ENCODE data around the gene ANKRD53. TPM values are rescaled to one million over a fixed set of nuclear protein-coding genes. Genes with fewer than 3 reads are reported as not detected.

ANKRD53 gene
- polyA plus RNA-seq, 2 of the 4 experiments (the other 2 are of a cell fraction) = not detected

DNA sequence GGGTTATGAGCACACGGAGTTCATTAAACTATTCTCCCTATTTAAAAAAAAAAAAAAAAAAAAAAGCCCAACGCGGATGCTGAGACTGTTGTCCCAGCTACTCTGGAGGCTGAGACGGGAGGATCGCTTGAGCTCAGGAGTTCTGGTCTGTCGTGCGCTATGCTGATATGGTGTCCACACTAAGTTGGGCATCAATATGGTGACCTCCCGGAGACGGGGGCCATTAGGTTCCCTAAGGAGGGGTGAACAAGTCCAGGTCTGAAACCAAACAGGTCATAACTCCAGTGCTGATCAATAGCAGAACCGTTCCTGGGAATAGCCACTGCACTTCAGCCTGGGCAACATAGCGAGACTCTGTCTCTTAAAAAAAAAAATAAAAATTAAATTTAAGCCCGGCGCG, 12.9 kb upstream of the ANKRD53 start:
- Histone ChIP-seq H3K27ac (no peak overlapping the region), H3K4me3 (peak overlapping the region; percentile 51), H3K9me3 (no peaks in the 10 kb centered on the region), H3K4me2 (peak overlapping the region; percentile 95), H3K4me1 (no peaks in the 10 kb centered on the region)
- WGBS (ENCODE audit: missing lambda C conversion rate) = 66% methylated on average over 14 of the region's 14 CpGs
- FAIRE-seq = no peak
- ChIA-PET CTCF (interaction anchor here (0.7 to 11.4 kb wide), 26 partner anchors 8 to 338 kb away, joined by 3 to 171 read pairs (median 6); partner anchors contain the start of genes ADD2, ANKRD53 and ATP6V1B1), POLR2A (interaction anchor here (0.6 kb wide), 1 partner anchor 10 kb away, joined by 5 read pairs; no protein-coding TSS in a partner anchor)
- no peak for ATAC-seq
- DNase-seq (ENCODE audit: low read depth in 1 of 2, low spot score in 1 of 2) = no peak
- TF ChIP-seq CHD2 (IDR thresholded peaks at IDR 0.05; ENCODE audit: low read length, partially characterized antibody) (no peak), POLR2A (IDR thresholded peaks at IDR 0.05; ENCODE audit: low read length) (no peak), NFE2L2 (conservative IDR thresholded peaks at IDR 0.05; ENCODE audit: low read length) (no peak), ZFP36 (IDR thresholded peaks at IDR 0.05; ENCODE audit: borderline replicate concordance, partially characterized antibody) (no peak), CBX8 (IDR thresholded peaks at IDR 0.05) (no peak), MAZ (IDR thresholded peaks at IDR 0.05; ENCODE audit: borderline replicate concordance, low read depth, low read length) (no peak), HDAC2 (IDR thresholded peaks at IDR 0.05) (no peak), NR3C1 (IDR thresholded peaks at IDR 0.05) (no peak), HEYL (CRISPR knock-in tag; IDR thresholded peaks at IDR 0.05) (no peak), KDM1A (IDR thresholded peaks at IDR 0.05; ENCODE audit: low read depth) (no peak)
- TF ChIP-seq, protein P1, sequence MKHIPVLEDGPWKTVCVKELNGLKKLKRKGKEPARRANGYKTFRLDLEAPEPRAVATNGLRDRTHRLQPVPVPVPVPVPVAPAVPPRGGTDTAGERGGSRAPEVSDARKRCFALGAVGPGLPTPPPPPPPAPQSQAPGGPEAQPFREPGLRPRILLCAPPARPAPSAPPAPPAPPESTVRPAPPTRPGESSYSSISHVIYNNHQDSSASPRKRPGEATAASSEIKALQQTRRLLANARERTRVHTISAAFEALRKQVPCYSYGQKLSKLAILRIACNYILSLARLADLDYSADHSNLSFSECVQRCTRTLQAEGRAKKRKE (CRISPR knock-in tag; IDR thresholded peaks at IDR 0.05; ENCODE audit: low read depth) = no peak

DNA sequence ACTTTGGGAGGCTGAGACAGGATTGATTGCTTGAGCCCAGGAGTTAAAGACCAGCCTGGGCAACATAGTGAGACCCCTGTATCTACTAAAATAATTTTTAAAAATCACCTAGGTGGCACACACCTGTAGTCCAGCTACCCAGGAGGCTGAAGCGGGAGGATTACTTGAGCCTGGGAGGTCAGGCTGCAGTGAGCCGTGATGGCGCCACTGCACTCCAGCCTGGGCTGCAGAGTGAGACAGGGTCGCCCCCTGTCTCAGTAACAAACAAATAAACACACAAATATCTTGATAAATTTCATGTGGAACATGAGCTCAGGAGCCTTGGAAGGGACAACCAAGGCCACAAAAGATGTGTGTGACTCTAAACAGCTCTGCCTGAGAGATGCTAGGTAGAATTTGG, 11.7 kb upstream of the ANKRD53 start:
- 52% methylated on average over 4 of the region's 4 CpGs for WGBS (ENCODE audit: missing lambda C conversion rate)
- H3K4me3 ChIP-seq = no peak overlapping the region
- no peaks in the 10 kb centered on the region for H3K4me1 ChIP-seq
- no peak overlapping the region for H3K4me2 ChIP-seq
- H3K27ac ChIP-seq = no peak overlapping the region
- FAIRE-seq (no peak), ATAC-seq (no peak), DNase-seq (ENCODE audit: low read depth in 1 of 2, low spot score in 1 of 2) (no peak)
- CTCF ChIA-PET = interaction anchor here (0.6 to 11.4 kb wide), 17 partner anchors 7 to 311 kb away, joined by 3 to 171 read pairs (median 7); partner anchors contain the start of genes ADD2 and ANKRD53
- no peaks in the 10 kb centered on the region for H3K9me3 ChIP-seq
- POLR2A ChIA-PET = interaction anchor here (0.7 kb wide), 1 partner anchor 485 kb away, joined by 3 read pairs; no protein-coding TSS in a partner anchor
- TF ChIP-seq, protein P2, sequence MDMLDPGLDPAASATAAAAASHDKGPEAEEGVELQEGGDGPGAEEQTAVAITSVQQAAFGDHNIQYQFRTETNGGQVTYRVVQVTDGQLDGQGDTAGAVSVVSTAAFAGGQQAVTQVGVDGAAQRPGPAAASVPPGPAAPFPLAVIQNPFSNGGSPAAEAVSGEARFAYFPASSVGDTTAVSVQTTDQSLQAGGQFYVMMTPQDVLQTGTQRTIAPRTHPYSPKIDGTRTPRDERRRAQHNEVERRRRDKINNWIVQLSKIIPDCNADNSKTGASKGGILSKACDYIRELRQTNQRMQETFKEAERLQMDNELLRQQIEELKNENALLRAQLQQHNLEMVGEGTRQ (IDR thresholded peaks at IDR 0.05) = no peak
- TF ChIP-seq CHD2 (IDR thresholded peaks at IDR 0.05; ENCODE audit: low read length, partially characterized antibody) (no peak), MAZ (IDR thresholded peaks at IDR 0.05; ENCODE audit: borderline replicate concordance, low read depth, low read length) (no peak), RCOR1 (IDR thresholded peaks at IDR 0.05; ENCODE audit: low read depth, low read length) (no peak), ZFP36 (IDR thresholded peaks at IDR 0.05; ENCODE audit: borderline replicate concordance, partially characterized antibody) (no peak), JUNB (IDR thresholded peaks at IDR 0.05) (no peak), EHF (CRISPR knock-in tag; IDR thresholded peaks at IDR 0.05) (no peak), FOSB (CRISPR knock-in tag; IDR thresholded peaks at IDR 0.05) (no peak), RFX5 (IDR thresholded peaks at IDR 0.05) (no peak), SMC3 (IDR thresholded peaks at IDR 0.05) (no peak), NFE2L2 (conservative IDR thresholded peaks at IDR 0.05; ENCODE audit: low read length) (no peak), FOXS1 (CRISPR knock-in tag; IDR thresholded peaks at IDR 0.05) (no peak), RAD21 (conservative IDR thresholded peaks at IDR 0.05 in 1 of 2, IDR thresholded peaks at IDR 0.05 in 1 of 2) (no peak), MAFK (IDR thresholded peaks at IDR 0.05; ENCODE audit: partially characterized antibody) (no peak)
- TF ChIP-seq, protein P3, sequence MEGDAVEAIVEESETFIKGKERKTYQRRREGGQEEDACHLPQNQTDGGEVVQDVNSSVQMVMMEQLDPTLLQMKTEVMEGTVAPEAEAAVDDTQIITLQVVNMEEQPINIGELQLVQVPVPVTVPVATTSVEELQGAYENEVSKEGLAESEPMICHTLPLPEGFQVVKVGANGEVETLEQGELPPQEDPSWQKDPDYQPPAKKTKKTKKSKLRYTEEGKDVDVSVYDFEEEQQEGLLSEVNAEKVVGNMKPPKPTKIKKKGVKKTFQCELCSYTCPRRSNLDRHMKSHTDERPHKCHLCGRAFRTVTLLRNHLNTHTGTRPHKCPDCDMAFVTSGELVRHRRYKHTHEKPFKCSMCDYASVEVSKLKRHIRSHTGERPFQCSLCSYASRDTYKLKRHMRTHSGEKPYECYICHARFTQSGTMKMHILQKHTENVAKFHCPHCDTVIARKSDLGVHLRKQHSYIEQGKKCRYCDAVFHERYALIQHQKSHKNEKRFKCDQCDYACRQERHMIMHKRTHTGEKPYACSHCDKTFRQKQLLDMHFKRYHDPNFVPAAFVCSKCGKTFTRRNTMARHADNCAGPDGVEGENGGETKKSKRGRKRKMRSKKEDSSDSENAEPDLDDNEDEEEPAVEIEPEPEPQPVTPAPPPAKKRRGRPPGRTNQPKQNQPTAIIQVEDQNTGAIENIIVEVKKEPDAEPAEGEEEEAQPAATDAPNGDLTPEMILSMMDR (IDR thresholded peaks at IDR 0.05) = no peak
